GM21723 (cell line): ENCODE measurements around the gene ASIC4.

Experiments used
- ATAC-seq: cut with Tn5 transposase; IDR thresholded peaks from one replicate; pipeline ENCODE4 v1.9.1; 2021; ENCODE audit warnings: mild to moderate bottlenecking, moderate library complexity; ENCODE audit not compliant: unreplicated experiment

ASIC4 gene, protein sequence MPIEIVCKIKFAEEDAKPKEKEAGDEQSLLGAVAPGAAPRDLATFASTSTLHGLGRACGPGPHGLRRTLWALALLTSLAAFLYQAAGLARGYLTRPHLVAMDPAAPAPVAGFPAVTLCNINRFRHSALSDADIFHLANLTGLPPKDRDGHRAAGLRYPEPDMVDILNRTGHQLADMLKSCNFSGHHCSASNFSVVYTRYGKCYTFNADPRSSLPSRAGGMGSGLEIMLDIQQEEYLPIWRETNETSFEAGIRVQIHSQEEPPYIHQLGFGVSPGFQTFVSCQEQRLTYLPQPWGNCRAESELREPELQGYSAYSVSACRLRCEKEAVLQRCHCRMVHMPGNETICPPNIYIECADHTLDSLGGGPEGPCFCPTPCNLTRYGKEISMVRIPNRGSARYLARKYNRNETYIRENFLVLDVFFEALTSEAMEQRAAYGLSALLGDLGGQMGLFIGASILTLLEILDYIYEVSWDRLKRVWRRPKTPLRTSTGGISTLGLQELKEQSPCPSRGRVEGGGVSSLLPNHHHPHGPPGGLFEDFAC

DNA sequence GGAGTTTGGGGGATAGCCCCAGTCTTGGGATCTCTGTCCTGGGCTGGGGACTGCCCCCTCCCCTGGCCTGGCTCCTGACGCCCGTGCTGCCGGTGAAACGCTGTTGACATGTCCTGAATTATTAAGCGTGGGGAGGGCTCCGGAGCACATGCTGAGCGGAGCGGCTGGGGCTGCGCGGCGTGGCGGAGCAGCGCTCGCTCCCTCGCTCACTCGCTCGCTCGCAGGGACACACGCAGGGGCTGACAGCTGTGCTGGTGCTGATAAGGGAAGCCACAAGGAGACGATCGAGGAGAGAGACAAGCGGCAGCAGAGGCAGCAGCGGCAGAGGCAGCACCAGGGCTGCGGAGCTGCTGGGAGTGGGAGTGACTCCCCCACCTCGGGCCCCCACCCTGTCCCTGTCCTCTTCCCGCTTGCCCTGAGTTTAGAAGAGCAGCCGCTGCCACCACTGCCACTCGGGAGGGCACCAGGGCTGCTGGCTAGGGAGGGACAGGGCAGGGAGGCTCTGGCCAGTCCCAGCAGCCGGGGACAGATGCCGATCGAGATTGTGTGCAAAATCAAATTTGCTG lies at the start of gene ASIC4:
Gene ASIC4, plus strand, starts transcription at position 287 of the 566 bp plus-strand sequence. Its CDS starts 243 bp downstream, at position 530.
- ATAC-seq: no peak

DNA sequence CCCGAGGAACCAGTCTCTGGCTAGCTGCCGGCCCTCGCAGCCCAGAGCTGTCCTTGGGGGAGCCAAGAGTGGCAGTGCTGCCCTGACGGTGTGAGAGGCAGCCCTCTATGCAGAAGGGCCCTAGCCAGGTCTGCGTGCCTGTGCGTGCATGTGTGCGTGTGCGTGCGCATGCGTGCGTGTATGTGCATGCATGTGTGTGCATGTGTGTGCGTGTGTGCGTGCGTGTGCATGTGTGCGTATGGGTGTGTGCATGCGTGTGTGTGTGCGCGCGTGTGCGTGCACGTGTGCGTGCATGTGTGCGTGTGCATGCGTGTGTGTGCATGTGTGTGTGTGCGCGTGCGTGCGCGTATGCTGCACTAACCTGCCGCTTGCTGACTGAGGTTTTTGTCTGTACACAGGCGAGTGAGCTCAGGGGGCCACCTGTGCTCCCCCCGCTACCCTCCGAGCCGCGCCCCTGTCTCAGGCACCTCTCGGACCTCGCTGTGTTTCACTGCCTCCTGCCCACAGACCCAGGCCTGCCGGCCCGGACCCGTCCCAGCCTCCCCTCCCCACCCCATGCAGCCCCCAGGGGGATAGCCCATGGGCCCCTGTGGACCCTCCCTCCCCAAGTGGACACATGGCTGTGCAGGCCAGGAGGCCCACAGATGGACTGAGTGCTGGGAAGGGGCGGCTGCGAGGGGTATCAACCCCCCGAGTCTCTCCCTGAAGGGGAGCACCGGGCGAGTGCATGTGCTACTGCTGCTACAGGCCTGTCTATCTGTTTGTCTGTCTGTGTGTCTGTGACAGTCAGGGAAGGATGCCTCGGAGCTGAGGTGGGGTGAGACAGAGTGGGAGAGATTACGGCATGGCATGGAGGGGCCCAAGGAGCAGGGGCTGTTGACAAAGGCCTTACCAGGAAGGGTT lies 48.4 kb upstream of the ASIC4 start:
- ATAC-seq: no peak

DNA sequence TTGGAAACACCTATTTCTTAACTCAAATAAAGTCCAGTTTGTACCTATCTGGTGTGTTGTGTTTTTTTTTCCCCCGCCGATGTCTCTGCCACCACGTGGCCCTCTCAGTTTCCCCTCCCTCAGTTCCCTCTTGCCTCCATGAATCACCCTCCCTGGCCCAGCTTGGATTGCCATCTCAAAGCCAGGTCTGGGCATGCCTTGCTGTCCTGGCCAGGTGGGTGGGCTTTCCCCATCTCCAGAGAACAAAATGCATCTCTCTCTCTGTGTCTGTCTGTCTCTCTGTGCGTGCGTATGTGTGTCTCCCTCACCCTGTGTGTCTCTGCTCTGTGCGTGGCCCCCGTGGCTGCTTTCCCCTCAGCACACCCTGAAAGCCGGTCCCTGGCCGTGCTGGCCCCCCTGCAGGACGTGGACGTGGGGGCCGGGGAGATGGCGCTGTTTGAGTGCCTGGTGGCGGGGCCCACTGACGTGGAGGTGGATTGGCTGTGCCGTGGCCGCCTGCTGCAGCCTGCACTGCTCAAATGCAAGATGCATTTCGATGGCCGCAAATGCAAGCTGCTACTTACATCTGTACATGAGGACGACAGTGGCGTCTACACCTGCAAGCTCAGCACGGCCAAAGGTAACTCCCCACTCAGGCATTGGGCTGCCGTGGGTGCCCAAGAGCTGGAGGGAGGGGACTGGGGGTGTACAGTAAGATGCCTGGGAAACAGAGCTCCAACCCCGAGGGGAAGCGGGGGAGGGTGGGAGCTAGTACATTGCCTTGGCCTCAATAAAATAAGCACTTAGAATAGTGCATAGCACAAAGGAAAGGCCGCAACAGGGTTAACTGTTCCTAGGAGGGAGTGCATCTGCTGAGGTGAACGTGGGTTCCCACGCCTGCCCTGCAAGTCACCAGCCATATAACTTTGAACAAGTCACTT lies 47.2 kb upstream of the ASIC4 start:
- no peak for ATAC-seq

DNA sequence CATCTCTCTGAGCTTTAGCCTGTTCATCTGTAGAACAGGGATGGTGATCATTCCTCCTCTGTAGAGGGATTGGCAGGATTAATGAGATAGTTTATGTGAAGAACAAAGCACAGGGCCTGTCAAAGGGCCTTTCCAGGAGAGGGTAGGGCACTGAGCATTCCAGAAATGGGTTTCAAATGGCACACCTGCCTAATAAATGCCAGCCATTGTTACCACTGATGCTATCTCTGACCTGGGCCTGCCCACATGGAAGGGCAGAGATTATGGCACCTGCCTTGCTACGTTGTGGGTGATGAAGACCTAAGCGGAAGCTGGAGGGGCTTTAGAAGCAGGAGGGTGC lies 46.6 kb upstream of the ASIC4 start:
- no peak for ATAC-seq

DNA sequence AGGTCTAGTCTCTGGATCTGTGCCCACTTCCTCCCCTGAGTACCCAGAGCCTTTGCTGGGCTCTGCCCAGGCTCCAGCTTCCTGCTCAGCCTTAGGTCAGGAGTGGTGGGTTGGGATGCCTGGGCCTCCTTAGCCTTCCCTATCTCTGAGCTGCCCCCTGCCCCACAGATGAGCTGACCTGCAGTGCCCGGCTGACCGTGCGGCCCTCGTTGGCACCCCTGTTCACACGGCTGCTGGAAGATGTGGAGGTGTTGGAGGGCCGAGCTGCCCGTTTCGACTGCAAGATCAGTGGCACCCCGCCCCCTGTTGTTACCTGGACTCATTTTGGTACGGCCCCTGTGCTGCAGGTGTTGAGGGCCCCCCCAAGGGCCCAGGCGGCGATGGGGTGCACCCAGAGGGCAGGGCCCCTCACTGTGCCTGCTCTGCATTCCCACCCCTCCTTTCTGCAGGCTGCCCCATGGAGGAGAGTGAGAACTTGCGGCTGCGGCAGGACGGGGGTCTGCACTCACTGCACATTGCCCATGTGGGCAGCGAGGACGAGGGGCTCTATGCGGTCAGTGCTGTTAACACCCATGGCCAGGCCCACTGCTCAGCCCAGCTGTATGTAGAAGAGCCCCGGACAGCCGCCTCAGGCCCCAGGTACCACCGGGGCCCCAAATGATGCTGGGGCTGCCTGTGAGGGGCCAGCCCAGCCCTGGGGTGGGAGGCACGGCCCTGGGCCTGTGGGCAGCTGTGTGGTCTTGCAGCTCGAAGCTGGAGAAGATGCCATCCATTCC lies 45.7 kb upstream of the ASIC4 start:
- ATAC-seq: no peak

DNA sequence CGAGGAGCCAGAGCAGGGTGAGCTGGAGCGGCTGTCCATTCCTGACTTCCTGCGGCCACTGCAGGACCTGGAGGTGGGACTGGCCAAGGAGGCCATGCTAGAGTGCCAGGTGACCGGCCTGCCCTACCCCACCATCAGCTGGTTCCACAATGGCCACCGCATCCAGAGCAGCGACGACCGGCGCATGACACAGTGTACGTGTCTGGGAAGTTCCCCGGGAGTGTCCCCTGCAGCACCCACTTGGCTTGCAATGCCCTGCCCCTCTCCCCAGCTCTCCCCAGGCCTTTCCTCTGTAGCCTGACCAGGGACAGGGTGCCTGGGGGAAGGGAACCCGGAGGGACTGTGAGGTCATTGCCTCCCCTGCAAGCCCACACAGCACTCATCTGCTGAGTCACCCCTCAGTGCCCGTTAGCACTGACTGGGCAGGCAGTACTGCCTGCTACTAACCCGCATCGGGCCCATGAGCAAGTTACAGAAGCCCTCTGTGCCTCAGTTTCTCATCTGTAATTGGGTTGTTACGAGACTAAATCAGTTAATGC lies 45.0 kb upstream of the ASIC4 start:
- ATAC-seq: no peak

DNA sequence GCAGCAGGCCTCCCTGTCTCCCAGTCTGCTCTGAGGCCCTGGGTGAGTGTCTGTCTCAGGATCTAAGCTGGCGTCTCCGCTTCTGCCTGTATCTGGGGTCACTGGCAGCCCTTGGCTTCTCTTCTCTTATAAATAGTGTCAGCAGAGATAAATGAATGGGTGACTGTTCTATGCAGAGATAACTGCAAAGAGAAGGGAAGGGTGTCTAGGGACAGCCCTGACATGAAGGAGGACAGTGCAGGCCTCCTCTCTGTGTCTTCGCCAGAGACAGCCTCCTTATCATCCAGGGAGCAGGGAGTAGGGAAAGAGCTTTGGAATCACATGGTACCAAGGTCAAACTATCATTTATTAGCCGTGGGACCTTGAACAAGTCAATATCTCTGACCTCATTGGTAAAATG lies 43.9 kb upstream of the ASIC4 start:
- ATAC-seq: no peak

DNA sequence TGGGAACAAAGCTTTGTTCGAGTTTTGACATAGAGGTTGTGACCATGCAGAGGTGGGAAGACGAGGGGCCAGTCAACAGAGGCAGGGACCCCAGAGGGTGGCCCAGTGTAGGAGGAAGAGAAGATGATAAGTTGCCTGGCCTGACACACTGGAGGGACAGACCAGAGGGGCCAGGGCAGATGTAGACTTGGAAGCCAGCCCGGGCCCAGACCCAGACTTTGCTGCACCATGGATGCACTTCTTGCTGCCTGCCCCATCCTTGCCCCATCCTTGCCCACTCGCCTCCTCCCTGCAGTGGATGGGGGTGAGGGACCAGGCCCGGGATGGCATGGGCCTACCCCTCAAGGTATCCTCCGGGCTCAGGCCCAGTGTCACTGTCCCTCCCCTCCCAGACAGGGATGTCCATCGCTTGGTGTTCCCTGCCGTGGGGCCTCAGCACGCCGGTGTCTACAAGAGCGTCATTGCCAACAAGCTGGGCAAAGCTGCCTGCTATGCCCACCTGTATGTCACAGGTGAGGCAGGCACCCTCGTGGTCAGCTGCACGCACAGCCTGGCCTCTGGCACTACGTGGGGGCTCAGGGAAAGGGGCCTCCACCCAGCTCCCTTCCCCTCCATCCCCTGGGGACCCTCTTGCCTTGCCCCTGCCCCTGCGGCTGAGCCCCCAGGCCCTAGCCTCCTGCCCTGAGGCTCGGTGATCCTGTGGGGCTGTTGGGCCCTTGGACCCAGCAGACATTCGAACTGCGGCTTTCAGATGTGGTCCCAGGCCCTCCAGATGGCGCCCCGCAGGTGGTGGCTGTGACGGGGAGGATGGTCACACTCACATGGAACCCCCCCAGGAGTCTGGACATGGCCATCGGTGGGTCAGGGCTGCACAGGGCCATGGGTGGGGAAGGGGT lies 42.6 kb upstream of the ASIC4 start:
- ATAC-seq: no peak

DNA sequence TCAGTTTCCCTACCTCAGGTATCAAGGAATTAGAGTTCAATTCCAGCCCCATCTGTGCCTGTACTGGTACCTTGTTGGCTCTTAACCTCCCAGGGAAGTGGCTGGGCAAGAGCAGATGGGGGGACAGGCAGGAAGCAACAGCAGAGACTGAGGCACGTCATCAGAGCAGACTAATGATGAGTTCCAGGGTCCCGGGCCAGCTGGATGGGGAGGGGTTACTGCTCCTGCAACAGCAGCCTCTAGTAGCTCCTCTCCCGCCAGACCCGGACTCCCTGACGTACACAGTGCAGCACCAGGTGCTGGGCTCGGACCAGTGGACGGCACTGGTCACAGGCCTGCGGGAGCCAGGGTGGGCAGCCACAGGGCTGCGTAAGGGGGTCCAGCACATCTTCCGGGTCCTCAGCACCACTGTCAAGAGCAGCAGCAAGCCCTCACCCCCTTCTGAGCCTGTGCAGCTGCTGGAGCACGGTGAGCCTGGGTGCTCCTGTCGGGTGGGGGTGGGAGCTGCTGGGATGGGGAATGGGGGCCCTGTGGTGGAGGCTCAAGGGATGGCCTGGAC lies 41.6 kb upstream of the ASIC4 start:
- ATAC-seq: no peak

DNA sequence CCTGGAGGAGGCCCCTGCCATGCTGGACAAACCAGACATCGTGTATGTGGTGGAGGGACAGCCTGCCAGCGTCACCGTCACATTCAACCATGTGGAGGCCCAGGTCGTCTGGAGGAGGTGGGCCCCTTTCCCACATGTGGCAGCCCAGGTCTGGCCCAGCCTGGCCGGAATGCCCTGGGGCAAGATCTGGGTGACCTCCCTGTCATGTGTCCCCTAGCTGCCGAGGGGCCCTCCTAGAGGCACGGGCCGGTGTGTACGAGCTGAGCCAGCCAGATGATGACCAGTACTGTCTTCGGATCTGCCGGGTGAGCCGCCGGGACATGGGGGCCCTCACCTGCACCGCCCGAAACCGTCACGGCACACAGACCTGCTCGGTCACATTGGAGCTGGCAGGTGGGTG lies 40.8 kb upstream of the ASIC4 start:
- no peak for ATAC-seq

DNA sequence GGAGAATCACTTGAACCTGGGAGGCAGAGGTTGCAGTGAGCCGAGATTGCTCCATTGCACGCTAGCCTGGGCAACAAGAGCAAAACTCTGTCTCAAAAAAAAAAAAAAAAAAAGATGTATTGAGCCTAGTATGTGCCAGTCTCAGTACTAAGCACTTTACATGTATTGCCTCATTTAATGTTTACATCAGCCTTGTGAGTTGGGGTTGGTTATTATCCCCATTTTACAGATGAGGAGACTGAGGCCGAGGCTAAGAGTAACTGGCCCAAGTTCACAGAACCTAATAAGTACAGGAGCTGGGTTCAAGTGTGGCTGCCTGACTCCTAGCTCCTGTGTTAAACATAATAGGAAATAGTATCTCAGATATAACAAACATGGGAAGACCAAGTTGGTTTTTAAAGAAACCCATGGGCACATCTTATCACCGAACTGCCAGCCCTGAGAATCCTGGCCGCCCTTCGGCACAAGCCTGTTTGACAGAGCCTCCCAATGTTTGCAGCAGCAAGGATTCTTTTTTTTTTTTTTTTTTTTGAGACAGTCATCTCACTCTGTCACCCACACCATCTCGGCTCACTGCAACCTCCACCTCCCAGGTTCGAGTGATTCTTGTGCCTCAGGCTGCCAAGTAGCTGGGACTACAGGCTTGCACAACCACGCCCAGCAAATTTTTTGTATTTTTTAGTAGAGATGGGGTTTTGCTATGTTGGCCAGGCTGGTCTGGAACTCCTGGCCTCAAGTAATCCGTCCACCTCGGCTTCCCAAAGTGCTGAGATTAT lies 39.8 kb upstream of the ASIC4 start:
- ATAC-seq: no peak

DNA sequence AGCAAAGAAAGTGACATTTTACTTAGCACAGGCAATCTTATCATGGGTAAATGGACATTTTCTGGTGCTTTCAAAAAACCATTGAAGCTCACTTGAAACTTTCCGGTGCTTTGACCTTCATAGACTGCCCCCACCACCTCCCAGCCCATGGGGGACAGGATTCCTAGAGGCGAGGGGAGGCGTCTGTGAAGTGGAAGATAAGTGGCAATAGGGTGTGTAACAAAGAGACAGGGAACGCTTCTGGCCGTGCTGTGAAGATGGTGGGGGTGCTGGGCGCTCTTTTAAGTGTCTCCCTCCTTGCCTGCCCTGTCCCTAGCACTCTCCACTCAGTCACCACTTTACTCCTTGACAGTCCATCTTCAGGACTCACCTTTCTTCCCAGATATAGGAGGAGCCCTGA lies 39.0 kb upstream of the ASIC4 start:
- no peak for ATAC-seq

DNA sequence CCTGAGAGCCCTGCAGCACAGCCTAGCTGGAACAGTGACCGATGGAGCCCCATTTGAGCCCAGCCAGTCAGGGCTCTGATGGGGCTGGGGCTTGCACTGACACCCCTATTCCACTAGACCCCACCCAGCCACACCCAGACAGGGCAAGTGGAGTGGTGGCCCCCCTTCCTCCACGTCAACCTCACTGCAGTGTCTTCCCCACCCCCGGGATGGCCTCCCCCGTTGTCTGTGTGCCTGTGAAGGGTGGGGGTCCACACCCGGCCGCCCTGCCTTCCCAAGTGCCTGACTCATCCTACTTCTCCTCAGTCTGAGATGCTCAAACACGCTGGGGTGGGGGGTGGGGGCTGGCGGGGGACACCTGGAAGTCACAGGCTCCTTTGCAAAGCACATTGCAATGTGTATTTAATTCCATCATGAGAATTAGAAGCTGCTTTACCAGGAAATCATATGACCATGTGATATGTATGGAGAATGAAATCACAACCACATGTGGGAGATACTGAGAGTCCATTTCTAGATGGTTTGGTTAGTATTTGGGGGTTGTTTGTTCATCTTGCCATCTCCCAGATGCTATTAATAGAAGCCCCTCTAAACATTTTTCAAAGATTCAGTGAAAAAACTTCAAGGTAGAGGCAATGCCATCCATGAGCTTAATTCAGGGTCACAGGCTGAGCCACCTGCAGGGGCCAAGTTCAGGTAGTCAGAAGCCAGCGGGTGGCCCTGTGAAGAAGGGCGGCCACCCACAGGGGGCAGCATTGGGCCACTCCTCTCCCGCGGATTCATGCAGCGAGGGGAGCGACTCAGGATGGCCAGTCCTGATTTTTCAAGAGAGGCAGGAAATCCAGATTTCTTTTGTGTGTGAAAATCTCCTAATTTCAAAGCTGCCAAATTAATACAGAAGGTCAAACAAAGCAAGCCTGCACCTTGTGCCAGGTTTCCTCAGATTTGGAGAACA lies 38.3 kb upstream of the ASIC4 start:
- no peak for ATAC-seq

DNA sequence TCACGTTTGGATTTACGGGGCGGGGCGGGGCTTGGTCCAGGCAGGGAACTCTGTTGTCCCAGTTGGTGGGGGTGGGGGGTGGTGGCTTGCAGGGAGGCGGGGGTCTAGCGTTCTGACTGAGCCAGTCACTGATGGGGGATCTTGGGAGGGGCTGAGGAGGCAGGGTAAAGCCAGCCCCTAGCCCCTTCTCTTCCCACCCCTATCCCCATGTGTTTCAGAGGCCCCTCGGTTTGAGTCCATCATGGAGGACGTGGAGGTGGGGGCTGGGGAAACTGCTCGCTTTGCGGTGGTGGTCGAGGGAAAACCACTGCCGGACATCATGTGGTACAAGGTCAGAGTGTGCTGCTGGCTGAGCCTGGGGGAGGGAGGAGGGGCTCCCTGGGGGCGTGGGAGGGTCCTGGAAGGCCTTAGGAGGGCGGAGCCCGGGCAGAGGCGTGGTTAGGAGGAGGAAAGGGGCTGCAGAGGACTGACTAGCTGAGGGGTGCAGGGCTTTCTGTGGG lies 37.6 kb upstream of the ASIC4 start:
- no peak for ATAC-seq

DNA sequence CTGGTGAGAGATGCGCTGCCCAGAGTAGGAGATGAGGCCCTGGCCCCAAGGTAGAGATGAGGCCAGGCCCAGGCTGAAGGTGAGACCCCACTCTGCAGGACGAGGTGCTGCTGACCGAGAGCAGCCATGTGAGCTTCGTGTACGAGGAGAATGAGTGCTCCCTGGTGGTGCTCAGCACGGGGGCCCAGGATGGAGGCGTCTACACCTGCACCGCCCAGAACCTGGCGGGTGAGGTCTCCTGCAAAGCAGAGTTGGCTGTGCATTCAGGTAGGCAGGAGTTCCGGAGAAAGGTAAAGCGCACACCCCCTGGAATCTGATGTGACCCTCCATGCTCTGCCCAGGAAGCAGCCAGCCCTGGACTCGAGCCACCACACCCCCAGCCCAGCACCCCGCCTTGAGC lies 37.1 kb upstream of the ASIC4 start:
- ATAC-seq: no peak

DNA sequence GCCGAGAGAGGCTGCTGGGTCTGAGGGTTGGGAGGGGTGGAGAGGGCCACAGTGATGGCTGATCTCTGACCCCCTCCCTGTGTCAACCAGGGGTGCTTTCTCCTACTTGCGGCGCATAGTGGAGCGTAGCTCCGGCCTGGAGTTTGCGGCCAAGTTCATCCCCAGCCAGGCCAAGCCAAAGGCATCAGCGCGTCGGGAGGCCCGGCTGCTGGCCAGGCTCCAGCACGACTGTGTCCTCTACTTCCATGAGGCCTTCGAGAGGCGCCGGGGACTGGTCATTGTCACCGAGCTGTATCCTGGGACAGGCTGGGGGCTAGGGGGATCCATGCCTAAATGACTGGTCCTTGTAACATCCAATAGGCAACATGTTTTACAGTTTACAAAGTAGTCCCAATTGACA lies 36.5 kb upstream of the ASIC4 start:
- no peak for ATAC-seq
